Osteocyte (in vitro differentiated cells): ENCODE results near the gene ANKS1B. TPM values are rescaled to one million over a fixed set of nuclear protein-coding genes. Genes with fewer than 3 reads are reported as not detected.

ENCODE experiments used
- DNase-seq: peaks from one replicate; pipeline ENCODE4 v3.0.0; 2021; ENCODE audit warnings: mixed read lengths; ENCODE audit not compliant: unreplicated experiment; ENCODE audit errors: extremely low spot score
- H3K27ac Mint-ChIP-seq: one replicate; pipeline ENCODE4 v1.8.0; 2021; ENCODE audit warnings: mild to moderate bottlenecking, mixed read lengths; ENCODE audit not compliant: unreplicated experiment
- H3K27me3 Mint-ChIP-seq: one replicate; pipeline ENCODE4 v1.8.0; 2021; ENCODE audit warnings: mixed read lengths; ENCODE audit not compliant: unreplicated experiment
- H3K36me3 Mint-ChIP-seq: one replicate; pipeline ENCODE4 v1.8.0; 2021; ENCODE audit warnings: mixed read lengths; ENCODE audit not compliant: unreplicated experiment
- H3K4me1 Mint-ChIP-seq: one replicate; pipeline ENCODE4 v1.8.0; 2021; ENCODE audit warnings: mixed read lengths; ENCODE audit not compliant: unreplicated experiment
- H3K4me3 Mint-ChIP-seq: one replicate; pipeline ENCODE4 v1.8.0; 2021; ENCODE audit warnings: mild to moderate bottlenecking, moderate library complexity, mixed read lengths; ENCODE audit not compliant: unreplicated experiment
- H3K9me3 Mint-ChIP-seq: one replicate; pipeline ENCODE4 v1.8.0; 2021; ENCODE audit warnings: mixed read lengths; ENCODE audit not compliant: unreplicated experiment
- CTCF ChIP-seq: fragments of 200-600 bp; sonication (generic); IDR thresholded peaks from 2 replicates; pipeline ENCODE4 v1.5.0; 2021; ENCODE audit warnings: antibody characterized with exemption, mild to moderate bottlenecking, moderate library complexity
- total RNA-seq: library from RNA; stranded (reverse); gene quantifications from 2 replicates; pipeline ENCODE4 v1.2.1, GENCODE V29; 2021

ANKS1B gene
- total RNA-seq, 1 donor from 2014 or later: 0.70 TPM

DNA sequence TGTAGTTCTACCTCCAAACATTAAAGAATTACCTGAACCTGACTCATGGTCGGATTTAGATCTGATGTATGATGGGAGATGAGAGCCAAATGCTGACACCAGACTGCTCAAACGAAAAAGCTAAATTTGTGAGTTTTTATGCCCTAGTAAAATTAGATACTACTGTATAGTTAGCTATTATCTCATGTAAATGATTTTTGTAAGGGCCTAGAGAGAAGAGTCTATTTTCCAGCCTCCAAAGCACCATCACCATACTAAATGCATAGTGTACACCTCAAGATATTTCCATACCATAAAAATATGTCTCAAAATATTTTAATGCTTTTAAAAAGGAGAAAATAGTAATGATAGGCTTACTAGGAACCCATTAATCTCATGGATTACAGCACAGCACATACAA, 18.3 kb downstream of the ANKS1B start:
- no peak for TF ChIP-seq CTCF
- no peak overlapping the region for H3K27ac Mint-ChIP-seq

DNA sequence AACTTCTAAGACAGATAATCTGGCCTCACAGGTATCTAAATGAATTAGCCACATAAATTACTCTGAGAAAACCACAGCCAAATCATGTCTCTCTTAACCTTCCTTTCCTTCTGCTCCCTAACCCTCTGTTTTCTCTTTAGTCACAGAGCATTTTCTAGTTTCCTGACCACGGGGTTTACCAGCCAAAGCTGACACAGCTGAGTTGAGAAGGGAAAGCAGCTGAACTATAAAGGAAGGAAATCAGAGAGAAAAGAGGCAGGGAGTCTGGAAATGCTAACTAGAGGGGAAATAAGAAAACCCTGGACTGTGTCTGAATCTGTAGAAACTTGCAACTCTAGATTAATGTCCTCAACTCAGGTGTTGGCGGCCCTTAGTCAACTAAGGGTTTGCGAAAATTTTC, 24.4 kb downstream of the ANKS1B start:
- DNase-seq: no peak
- Mint-ChIP-seq H3K4me3 (no peak overlapping the region), H3K4me1 (no peaks in the 10 kb centered on the region), H3K36me3 (no peaks in the 10 kb centered on the region), H3K9me3 (no peaks in the 10 kb centered on the region), H3K27me3 (peaks cover 2% of the 10 kb centered on the region), H3K27ac (no peak overlapping the region)
- TF ChIP-seq CTCF: no peak

More for the DNA sequence above, 18.3 kb downstream of the ANKS1B start:
- H3K9me3 Mint-ChIP-seq: no peaks in the 10 kb centered on the region
- H3K36me3 Mint-ChIP-seq: no peaks in the 10 kb centered on the region
- no peak overlapping the region for H3K4me3 Mint-ChIP-seq
- H3K27me3 Mint-ChIP-seq: peaks cover 2% of the 10 kb centered on the region
- DNase-seq: no peak
- H3K4me1 Mint-ChIP-seq: no peaks in the 10 kb centered on the region

DNA sequence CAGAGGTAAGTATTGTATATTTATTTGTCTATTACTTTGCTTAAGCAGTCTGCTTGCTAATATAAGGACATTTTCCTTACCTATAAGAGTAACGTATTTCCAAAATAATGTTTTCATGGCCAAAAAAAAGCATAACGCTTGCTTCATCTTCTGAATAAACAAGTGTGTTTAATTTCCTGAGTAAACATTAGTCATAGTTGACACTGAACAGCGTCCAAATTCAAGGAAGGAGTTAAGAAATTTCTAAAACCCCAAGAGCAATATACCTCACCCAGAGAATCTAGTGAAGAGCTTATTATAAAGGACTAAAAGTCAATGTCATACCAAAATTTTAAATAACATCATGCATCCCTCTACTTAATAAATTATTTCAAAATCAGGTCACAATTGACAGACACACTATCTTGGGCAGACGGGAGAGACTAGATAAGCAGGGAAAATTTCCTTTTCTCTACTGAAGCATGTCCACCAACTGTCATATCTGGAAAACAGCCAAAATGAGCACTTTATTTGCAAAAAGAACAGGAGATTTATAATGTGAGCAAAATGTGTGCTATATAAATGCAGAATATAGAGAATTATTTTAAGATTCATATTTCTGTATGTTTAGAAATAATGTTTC, 25.1 kb downstream of the ANKS1B start:
- Mint-ChIP-seq H3K36me3 (no peaks in the 10 kb centered on the region), H3K9me3 (no peaks in the 10 kb centered on the region), H3K4me1 (no peaks in the 10 kb centered on the region), H3K4me3 (no peak overlapping the region), H3K27me3 (peaks cover 4% of the 10 kb centered on the region), H3K27ac (no peak overlapping the region)
- TF ChIP-seq CTCF: no peak
- DNase-seq: no peak

DNA sequence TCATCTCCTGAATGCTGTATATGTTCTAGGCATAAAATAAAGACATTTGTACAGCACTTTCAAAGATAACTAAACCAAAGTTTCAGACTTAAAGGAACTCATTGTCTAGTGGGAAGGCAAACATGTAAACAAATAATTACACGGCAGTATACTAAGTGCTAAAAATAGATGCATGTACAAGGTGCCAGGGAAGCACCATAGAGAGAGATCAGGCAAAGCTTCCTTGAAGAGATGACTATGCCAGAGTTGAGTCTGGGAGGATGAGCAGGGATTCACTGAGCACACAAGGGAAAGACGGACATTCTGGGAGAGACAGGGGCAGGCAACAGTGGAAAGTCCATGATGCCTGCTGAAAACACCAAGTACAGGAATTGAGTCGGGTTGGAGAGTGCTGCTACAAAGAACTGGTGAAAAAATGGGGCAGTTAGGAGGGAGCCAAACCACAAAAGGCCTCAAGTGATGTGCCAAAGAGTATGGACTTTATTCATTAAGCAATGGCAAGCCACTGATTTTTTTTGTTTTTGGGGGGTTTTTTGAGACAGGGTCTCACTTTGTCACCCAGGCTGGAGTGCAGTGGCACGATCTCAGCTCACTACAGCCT, 26.8 kb downstream of the ANKS1B start:
- Mint-ChIP-seq H3K27me3 (peaks cover 9% of the 10 kb centered on the region), H3K4me1 (no peaks in the 10 kb centered on the region), H3K9me3 (no peaks in the 10 kb centered on the region), H3K27ac (no peak overlapping the region), H3K4me3 (no peak overlapping the region), H3K36me3 (no peaks in the 10 kb centered on the region)
- no peak for TF ChIP-seq CTCF
- no peak for DNase-seq

DNA sequence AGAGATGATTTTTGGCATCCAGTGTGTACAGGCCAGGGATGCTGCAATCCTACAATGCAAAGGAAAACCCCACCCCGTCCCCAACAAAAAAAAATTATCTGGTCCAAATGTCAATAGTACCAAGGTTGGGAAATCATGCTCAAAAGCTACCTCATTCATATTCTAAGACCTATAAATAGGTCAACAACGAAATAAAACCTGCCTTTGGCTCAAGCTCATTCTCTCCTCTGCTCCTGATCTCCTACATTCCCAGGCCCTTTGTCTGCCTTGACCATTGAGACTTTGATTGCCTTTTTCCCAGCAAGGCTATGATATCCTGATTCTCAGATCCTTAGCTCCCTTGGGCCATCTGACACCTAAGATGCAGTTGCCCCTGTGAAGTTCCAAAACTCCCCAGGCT, 30.0 kb downstream of the ANKS1B start:
- Mint-ChIP-seq H3K4me3 (no peak overlapping the region), H3K27ac (no peak overlapping the region), H3K36me3 (no peaks in the 10 kb centered on the region), H3K27me3 (peaks cover 15% of the 10 kb centered on the region), H3K9me3 (no peaks in the 10 kb centered on the region), H3K4me1 (no peaks in the 10 kb centered on the region)
- TF ChIP-seq CTCF: no peak
- no peak for DNase-seq
